NCI-H1048 (cell line): ENCODE measurements around the gene PPP1CC.
"Not testable (repeated sequence)": the region's sequence is repeated elsewhere in the genome, so short reads cannot be mapped to it uniquely, and the experiment has no call there.

ENCODE experiments used
- DNase-seq: peaks from one replicate; lab custom pipeline; 2025; lab: John Stamatoyannopoulos, UW

Gene PPP1CC

DNA sequence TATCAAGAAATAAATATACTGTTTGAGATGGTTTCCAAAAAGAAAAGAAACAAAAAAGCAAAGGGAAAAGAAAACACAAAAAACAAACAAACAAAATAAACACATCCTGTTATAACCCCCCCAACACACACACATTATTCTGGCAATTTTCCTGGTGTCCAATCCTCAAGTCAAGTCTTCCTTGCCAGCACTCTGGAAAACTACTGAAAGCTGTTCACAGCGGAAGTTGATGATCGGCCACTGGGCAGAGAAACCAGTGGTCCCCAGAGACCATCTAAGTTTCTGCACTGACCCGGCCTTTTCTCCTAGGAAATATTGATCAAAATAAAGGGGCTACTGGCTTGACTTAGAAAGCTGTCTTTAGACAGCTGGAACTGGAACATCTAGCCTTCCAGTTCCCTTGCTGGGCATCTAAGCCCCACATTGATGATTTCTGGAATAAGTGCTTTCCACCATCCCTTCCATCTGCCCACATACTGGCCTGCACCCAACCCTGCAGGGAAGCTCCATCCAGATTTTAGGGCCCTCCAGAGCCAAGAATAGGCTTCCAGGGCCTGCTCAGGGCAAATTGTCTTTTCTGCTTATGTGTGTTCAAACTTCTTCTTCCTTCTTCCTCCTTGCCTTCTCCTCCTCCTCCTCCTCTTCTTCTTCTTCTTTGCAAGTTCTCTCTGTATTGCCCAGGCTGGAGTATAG lies 11.6 kb upstream of the PPP1CC start:
- no peak for DNase-seq

DNA sequence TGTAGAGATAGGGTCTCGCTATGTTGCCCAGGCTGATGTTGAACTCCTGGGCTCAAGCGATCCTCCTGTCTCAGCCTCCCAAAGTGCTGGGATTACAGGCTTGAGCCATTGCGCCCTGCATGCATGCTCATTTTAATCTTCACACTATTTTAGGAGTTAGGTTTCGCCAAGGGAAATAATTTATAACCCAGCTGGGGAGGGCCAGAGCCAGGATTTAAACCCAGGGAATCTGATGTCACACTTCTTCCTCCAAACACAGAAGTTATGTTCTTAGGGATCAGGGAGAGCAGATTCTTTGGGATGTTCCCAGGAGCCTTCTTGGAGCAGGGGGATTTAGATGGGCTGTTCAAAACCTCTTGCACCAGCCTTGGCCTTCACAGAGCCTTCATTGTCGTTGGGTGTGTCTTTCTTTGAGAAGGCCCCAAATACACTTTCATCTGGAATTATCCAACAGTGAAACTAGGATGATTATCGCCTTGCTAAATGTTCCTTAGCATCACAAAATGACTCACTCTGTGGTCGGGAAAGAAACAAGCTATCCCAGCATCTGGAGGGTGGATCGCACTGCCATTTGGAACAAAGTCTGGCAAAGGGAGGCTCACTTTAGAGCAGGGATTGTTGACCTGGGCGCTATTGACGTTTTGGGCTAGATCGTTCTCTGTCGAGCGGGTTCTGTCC lies 8.2 kb upstream of the PPP1CC start:
- no peak for DNase-seq

DNA sequence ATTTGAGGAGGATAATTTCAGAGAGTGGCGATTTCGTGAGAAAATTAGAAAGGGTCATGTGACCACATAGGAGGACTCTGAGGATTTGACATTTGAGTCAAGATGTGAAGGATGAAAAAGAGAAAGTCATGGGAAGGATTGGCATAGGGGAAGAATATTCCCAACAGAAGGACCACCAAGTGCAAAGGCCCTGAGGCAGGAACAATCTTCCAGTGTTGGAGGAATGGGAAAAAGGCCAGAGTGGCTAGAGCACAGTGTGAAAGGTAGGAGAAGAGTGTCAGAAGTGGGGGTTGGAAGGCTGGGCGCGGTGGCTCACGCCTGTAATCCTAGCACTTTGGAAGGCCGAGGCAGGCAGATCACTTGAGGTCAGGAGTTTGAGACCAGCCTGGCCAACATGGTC lies 3.9 kb upstream of the PPP1CC start:
- no peak for DNase-seq

DNA sequence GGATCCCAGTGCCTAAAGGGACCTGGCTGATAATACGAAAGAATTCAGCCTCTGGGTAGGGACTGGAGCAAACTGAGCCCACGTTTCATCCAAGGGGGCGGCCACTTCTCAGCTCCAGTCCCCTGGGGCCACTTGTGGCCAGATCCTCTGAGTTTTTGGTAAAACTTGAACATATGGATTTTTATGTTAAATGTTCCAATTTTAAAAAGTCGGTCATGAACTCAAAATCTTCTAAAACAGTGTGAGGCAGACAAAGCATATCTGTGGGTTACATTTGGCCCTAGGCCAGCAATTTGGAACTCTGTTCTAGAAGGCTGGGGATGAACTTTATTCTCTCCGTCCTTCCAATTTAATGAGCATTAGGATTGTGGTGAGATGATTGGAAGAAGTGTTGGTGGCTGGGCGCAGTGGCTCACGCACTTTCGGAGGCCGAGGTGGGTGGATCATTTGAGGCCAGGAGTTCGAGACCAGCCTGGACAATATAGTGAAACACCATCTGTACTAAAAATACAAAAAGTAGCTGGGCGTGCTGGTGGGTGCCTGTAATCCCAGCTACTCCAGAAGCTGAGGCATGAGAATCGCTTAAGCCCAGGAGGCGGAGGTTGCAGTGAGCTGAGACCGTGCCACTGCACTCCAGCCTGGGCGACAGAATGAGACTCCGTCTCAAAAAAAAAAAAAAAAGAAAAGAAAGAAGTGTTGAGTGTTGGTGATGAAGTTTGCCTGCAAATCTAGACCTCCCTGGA lies 3.0 kb upstream of the PPP1CC start:
- DNase-seq = no peak

DNA sequence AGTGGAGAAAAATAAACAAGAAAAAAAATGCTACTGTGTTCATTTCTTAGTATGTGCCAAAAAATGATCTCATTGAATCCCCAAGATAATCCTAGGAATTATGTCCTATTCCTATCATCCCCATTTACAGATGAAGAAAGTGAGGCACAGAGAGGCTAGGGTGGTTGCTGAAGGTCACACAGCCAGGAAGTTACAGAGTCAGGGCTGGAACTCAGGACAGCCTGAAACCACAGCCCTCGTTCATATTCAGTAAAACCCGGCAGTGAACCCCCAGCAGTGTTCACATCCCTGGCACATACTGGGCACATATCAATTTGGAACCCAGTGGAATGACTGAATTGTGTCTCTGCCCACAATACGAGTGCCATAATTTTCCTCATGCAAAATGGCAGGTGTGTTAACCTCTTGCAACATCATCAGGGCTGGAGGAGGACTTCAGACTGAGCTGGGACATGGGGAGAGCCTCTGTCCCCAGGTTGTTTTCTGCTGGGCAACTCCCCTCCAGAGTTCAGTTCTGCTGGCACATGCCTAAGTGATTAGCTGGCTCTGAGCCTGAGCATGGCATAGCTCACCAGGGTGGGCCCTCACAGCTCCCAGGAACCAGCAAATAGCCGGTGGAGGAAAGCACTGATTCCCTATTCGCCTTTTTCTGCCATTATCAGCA lies 2.0 kb upstream of the PPP1CC start:
- no peak for DNase-seq

DNA sequence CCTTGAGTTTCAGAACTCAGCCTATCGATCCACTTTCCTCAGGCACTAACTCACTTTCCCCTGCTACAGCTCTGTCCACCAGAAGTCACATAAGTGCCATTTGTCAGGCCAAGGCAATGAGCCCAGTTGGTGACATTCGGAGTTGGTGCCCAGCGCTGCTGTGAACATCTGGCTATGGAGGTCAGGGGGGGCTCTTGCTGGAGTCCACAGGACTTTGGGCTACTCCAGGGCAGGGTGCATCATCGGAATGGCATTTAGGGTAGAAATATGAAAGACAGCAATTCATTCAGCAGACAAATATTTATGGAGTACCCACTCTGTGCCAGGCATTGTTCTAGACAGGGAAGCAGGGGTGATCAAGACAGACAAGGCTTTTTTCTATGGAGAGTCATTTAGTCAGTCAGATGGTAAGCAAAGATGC lies 1.5 kb upstream of the PPP1CC start:
- DNase-seq = no peak

DNA sequence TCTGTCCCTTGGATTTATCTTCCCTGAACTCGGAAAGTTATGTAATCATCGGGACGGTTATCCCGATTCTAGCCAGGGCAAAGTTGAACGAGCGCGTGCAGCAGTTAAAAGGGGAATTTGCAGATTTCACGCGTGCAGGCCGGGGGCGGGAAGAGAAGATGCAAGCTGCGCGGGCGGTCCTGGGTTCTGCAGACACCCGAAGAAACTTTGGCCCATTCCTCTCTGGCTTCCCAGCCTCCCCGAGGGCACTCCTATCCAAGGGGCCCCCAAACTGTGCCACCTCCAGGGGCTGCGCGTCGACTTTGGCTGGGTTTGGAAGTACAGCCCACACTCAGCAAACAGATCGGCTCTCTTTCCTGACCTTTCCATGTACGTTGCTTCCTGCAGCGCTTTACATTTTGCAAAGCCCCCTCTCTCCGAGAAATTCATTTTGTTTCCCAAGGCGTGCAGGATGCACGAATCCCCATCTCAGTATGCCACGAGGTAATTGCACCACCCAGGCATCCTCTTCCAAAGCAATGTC lies 941 bp upstream of the PPP1CC start:
- DNase-seq = no peak

DNA sequence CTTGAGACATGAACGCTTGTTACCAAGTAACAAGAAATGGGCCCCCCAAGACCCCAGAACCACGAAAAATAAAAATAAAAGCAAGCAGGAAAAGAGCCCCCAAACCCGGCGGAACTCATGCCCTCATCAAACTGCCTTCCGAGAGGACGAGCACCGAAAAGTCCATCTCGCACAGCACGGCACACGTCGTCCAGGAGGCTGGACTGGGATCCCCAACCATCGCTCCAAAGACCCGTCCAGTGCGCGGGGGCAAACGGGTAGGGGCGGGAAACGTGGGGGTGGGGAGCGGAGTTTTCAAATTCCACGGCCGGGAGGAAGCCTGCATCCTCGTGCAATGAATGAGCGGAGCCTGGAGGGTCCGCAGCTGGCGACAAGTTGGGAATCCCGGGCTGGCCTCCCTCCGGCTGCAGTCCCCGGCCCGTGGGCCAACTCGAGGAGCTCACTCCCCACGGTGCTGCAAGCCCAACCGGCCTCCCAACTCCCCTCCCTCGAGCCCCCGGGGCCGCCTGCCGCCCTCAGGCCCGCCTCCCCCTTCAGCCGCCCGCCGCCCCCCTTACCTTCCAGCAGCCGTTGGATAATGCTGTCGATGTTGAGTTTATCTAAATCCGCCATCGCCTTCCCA lies 484 bp downstream of the PPP1CC start:
- no peak for DNase-seq

DNA sequence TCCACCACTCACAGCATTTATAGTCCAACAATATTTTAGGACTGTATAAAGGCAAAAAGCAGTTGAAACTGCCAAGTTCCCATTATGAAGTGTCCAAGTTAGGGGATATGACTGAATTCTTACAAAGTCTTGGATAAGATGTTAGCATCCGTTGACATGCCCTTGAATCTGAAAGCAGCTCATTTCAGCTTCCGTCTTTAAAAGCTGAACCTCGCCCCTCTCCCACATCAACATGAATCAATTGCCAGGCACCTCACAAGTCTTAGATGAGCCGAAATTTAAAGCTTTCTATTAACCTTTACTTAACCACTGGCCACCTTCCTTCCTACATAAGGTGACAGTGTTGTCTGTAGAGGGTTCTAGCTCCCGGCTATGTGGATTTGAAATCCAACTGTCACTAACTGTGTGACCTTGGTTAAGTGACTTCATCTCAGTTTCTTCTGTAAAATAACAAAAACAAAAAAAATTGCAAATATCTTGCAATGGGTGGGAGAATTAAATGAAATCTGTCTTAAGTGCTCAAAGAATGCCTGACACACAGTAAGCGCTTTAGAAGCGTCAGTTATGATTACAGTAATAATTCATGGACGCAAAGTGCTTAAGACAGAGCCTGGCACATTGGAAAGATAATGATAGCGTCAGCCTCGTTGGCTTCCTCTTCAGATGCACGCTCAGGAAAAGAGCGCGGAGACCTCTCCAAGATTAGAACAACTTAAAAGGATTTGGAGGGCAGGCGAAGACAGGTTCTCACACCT lies 1.2 kb downstream of the PPP1CC start:
- no peak for DNase-seq

DNA sequence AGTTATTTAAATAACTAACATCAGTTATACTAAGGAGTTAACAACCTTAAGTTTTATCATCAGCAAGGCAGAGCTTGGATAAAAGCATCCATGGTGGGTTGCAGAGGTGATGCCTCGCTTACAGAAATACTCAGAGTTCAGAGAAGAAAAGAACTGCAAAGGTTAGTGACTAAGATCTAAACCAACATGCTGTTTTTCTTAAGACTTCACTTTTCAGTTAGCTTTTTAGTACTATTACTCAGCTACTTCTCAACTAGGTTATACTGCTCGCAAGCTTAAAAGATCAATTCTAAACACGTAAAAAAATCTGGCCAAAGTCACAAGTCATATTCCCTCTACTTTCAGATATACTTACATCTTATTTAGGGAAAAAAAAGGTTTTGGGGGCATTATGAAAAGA lies 2.8 kb downstream of the PPP1CC start:
- DNase-seq = no peak

DNA sequence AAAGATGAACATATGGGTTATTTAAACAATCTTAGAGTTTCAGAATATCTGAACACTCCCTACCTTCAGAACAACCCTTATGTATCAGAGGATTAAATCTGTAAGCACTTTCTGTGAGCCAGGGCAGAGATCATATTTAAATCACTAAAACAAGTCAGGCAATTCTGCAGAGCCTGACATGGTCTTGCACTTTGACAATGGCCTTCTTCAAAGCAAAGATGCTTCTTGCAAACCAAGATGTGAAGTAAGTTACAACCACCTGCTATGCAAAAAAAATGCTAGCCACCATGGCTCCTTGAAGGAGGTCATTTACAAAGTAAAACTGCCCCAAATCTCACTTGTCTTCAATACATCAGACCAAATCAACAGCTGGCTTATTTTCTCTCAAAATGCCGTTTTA lies 3.2 kb downstream of the PPP1CC start:
- DNase-seq = no peak

DNA sequence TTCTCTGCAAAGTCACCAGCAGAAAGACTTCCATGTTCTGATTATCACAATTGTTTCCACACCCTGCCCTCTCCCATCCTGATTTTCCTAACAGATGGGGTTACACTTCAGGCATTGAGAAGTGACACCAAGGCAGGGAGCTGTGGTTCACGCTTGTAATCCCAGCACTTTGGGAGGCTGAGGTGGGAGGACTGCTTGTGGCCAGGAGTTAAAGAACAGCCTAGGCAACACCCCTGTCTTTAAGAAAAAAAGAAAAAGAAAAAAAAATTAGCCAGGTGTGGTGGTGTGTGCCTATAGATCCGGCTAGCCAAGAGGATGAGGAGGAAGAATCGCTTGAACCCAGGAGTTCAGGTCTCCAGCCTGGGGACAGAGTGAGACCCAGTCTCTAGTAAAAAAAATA lies 5.2 kb downstream of the PPP1CC start:
- no peak for DNase-seq

DNA sequence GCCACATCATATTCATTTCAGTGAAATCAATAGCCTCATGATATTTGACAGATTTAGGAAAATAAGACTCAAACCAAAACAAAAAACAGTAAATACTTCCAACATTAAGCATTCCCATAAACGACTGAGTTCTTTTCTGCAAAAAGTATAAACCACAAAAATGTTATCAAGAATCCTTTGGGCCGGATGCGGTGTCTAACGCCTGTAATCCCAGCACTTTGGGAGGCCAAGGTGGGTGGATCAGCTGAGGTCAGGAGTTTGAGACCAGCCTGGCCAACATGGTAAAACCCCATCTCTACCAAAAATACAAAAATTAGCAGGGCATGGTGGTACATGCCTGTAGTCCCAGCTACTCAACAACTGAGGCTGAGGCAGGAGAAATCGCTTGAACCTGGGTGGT lies 5.7 kb downstream of the PPP1CC start:
- DNase-seq = not testable (repeated sequence)

DNA sequence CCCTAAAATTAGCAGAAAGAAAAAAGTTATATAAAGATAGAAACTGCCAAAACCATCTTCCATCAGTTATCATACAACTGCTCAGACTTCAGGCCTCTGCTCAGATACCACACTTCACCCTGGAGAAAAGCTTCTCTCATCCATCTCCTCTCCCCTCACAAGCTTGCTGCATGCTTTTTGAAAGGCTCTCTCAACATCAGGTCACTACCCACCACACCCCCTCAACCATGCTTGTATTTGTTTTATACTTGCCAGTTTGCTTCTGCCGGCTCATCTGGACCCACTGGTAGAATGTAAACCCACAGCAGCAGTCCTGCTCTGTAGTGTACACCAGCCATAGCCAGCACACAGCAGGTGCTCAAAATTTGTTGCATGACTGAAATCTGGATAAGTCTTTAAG lies 8.8 kb downstream of the PPP1CC start:
- DNase-seq = no peak

DNA sequence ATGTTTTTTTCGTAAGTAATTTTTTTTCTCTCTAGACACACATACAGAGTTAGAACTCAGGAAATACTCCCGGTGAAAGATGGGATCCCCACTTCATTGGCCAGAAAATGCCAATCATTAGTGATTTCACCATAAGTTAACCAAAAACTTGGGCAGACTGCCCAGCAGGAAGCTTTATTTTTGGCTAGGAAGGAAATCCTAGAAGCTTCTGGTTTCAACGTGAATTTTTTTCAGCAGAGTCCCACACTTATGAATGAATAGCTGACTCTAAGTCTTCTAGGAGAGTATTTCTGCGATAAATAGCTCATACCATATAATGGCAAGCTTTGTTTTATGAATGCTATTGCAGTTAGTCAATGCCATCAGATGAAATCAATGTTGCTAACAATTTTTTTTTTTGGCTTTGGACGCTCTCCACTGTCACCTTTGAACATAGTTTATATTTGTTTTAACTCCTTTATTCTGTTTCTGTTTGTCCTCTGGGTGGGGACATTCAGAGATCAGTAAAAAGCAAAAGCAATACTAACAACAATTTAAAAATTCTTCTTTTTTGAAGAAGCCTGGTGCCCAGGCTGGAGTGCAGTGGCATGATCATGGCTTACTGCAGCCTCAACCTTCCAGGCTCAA lies 9.5 kb downstream of the PPP1CC start:
- DNase-seq = no peak

DNA sequence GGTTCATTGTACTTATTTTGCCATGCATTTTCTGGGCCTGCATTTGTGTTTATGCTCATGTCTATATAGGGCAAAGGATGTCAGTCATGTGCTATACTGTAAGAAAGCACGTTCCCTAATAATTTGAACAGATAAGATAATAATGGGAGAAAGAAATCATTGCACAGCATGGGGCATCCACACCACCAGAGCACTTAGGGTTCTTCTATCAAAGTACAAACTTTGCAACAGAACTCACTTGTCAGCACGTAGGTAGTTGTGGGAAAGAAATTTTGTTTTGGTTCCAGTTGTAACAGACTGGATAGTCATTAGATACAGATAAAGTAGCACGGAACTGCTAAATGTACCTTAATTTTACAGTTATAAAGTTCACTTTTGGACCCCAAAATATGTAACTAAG lies 10.1 kb downstream of the PPP1CC start:
- no peak for DNase-seq

DNA sequence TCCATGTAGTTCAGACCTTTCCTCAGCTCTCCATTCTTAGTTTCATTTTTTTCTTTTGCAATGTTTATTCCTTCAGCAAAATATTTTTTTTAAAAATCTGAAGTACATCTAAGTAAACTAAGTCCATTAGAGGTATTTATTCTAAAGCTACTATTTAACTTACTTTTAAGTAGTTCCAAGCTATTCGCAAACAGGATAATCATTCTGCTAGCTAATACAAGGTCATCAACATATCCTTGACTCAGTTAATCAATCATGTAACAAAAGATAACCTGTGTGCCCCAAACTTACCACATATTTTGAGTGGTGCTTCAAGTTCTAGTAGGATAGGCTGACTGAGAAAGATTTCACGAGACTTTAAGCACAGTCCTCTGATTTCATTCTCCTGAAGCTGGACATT lies 11.2 kb downstream of the PPP1CC start:
- no peak for DNase-seq

DNA sequence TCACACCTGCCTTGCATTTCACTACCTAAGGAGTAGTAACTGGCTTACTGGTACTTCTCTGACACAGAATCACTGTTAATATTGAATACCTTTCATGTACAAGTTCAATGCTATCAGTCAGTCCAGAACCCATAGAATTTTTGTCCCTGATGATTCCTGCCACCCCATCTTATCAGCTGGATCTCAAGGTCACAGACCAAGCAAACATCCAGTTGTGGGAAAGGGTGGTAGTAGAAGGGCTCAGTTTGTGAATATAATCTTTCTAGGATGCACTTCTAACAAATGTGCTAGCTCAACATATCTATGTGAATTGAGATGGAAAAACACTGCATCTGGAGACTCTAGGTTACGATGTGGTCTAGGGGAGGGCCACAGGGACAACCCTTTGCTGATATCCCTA lies 14.1 kb downstream of the PPP1CC start:
- DNase-seq = no peak

DNA sequence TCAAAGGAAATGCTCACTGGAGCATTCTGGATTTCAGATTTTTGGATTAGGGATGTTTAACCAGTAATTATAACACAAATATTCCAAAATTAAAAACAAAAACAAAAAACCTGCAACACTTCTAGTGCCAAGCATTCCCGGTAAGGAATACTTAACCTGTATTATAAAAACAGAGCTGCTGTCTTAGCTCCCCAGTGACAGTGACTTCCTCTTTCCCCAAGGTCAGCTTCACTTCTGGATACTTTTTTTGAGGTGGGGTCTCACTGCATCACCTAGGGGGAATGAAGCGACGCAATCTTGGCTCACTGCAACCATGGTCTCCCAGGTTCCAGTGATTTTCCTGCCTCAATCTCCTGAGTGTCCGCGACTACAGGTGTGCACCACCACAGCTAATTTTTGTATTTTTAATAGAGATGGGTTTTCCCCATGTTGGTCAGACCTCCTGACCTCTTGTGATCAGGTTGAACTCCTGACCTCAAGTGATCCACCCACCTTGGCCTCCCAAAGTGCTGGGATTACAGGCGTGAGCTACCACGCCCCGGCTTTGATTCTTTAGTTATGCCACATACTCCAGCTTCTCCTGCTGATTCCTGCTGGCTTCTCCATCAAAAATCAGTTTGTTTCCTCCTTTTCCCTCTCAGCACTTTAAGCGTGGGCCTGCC lies 15.9 kb downstream of the PPP1CC start:
- DNase-seq = no peak

DNA sequence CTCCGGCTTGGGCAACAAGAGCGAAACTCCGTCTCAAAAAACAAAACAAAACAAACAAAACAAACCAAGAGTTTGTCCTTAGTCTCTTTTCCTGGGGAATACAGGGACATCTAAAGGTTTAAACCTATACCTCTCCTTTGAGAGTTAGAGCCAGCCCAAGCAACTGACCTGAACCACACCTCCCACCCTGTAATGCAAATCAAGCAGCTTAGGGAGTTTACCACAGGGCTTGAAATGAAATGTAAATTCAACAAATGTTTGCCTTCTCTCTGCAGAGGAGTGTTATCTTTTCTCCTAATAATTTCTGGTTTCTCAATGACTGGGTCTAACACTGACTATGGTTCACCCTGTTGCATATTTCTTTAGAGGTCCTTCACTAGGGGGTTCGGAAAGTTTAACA lies 16.7 kb downstream of the PPP1CC start:
- no peak for DNase-seq
